ENCODE data around the gene NPAS2. TPM values are rescaled to one million over a fixed set of nuclear protein-coding genes. Genes with fewer than 3 reads are reported as not detected.

The NPAS2 gene
- total RNA-seq, 4 donors from 2014 or later: 11.8 to 46.5 (median 21.7) TPM

DNA sequence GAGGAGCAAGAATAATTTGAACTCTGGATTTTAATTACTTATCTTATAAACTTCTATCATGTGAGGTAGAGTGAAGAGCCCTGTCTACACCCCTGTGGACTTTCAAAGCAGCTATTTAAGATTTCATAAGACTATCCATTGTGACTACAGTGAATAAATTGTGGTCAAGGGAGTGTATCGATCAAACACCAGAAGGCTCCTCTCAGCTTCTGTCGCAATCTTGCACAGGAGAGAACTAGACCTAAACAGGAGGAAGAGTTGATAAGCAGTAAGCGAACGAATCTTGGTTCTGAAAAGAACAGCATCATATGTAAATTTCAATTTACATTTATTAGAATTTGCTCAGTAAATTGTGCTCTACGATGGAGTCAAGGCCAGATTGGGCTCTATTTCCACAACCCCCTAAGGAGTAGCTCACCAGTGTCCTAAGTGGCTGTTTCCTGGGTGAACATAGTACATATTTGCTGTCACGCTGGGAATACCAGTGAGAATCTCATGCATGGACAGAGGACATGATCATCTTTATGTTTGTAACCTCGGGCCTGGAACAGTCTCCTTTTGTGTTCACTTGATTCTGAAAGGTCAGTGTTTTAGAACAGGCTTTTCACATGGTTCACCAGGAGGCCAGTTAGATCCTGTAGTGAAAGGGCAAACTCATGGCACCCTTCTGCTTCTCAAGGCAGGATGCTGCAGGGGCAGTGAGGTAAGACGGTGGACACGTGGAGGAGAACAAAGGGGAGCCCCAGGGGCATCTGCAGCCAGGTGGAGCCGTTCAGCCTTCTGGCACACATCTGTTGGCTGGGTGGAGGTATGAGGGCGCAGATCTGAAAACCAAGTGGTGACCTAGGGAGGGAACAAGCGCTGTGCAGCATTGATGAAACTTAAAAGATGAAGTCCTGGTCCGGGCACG is 33.3 kb downstream of the NPAS2 start:
- no peak for ATAC-seq
- Histone ChIP-seq H3K27me3 (no peaks in the 10 kb centered on the region), H3K4me3 (no peak overlapping the region), H3K36me3 (no peaks in the 10 kb centered on the region), H3K4me1 (no peaks in the 10 kb centered on the region), H3K27ac (no peak overlapping the region), H3K9me3 (no peaks in the 10 kb centered on the region)
- TF ChIP-seq POLR2A (IDR thresholded peaks at IDR 0.05) (no peak), EP300 (IDR thresholded peaks at IDR 0.05) (no peak), POLR2AphosphoS5 (IDR thresholded peaks at IDR 0.05) (no peak)
- TF ChIP-seq, protein P1, sequence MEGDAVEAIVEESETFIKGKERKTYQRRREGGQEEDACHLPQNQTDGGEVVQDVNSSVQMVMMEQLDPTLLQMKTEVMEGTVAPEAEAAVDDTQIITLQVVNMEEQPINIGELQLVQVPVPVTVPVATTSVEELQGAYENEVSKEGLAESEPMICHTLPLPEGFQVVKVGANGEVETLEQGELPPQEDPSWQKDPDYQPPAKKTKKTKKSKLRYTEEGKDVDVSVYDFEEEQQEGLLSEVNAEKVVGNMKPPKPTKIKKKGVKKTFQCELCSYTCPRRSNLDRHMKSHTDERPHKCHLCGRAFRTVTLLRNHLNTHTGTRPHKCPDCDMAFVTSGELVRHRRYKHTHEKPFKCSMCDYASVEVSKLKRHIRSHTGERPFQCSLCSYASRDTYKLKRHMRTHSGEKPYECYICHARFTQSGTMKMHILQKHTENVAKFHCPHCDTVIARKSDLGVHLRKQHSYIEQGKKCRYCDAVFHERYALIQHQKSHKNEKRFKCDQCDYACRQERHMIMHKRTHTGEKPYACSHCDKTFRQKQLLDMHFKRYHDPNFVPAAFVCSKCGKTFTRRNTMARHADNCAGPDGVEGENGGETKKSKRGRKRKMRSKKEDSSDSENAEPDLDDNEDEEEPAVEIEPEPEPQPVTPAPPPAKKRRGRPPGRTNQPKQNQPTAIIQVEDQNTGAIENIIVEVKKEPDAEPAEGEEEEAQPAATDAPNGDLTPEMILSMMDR (IDR thresholded peaks at IDR 0.05): no peak
- 87 to 90% methylated on average over 6 to 10 of the region's 14 CpGs for WGBS, 2 donors (ENCODE audit: low coverage in 1 of 2)

DNA sequence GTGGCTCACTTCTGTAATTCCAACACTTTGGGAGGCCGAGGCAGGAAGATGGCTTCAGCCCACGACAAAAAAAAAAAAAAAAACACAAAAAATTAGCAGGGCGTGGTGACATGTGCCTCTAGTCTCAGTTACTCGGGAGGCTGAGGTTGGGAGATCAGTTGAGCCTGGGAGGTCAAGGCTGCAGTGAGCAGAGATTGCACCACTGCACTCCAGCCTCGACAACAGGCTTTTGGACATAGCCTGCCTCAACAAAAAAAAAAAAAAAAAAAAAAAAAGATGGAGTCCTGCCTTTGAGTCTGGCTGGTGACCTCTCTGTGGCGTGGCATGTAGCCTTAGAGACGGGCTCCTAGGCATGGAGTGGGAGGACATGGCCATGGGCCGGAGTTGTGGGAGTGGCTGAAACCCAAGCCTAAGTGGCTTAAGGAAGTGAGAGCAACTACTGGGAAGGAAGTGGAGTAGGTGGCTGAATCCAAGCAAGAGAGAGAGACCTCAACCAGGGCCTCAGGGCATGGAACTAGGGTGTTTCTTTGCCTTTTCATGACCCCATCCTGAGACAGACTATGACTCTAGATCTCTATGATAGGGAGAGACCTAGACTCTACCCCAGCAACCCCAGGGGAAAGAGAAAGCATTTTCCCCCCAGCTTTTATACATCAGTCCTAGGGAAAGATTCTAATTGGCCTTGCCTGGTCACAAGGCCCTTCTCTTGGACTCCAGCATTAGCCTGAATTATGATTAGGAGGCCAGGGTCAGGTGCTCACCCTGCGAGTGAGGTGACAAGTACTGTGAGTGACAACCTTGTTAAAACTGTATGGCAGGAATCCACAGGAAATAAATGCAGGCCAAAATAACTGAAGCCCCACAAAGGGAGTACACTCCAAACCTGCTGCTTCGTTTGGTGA is 34.2 kb downstream of the NPAS2 start:
- Histone ChIP-seq H3K4me1 (no peaks in the 10 kb centered on the region), H3K9me3 (no peaks in the 10 kb centered on the region), H3K4me3 (no peak overlapping the region), H3K36me3 (no peaks in the 10 kb centered on the region), H3K27me3 (no peaks in the 10 kb centered on the region), H3K27ac (no peak overlapping the region)
- WGBS, 2 donors (ENCODE audit: low coverage in 1 of 2): 79 to 94% methylated on average over 2 to 8 of the region's 10 CpGs
- ATAC-seq: no peak
- TF ChIP-seq, protein P1 (IDR thresholded peaks at IDR 0.05): no peak
- TF ChIP-seq POLR2AphosphoS5 (IDR thresholded peaks at IDR 0.05): no peak
- TF ChIP-seq EP300 (IDR thresholded peaks at IDR 0.05): no peak
- TF ChIP-seq POLR2A (IDR thresholded peaks at IDR 0.05): no peak

DNA sequence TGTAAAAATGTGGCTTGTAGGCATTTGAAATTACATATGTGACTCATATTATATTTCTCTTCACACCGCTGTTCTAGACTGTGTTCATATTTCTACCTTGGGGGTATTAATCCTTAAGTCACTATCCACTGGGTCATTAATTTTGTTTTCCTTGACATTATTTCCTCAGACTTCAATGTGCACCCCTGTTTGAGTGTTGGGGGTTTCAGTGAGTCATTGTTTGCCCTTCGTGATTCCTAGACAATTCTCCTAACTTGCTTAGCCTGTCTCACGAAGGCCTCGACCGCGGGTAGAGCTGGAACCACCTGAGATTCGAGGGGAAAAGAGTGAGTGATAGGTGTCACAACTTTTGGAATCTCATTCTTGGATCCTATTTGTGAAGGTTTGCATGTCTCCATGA is 35.1 kb downstream of the NPAS2 start:
- WGBS, 2 donors (ENCODE audit: low coverage in 1 of 2): 89 to 96% methylated on average over 6 to 7 of the region's 7 CpGs

DNA sequence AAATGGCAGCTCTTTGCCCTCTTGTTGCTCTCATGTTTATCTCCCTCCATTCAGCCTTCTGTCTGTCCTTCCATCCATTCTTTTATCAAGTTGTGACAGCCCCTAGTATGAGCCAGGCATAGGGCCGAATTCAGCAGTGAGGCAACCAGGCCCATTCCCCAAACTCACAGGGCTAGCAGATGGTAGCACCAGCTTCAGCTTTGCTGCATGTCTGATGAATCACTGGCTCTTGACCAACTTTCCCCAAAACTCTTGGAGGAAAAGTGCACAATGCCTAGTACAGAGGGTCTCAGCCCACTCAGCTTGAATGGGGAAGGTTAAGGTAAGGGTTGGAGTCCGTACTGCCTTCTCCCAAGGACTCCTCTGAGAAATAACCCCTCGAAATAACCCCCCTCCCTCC is 35.7 kb downstream of the NPAS2 start:
- no peak for TF ChIP-seq POLR2AphosphoS5 (IDR thresholded peaks at IDR 0.05)
- TF ChIP-seq POLR2A (IDR thresholded peaks at IDR 0.05): no peak
- no peak for TF ChIP-seq EP300 (IDR thresholded peaks at IDR 0.05)
- TF ChIP-seq, protein P1 (IDR thresholded peaks at IDR 0.05): no peak
- Histone ChIP-seq H3K4me1 (no peaks in the 10 kb centered on the region), H3K9me3 (no peaks in the 10 kb centered on the region), H3K27ac (no peak overlapping the region), H3K36me3 (no peaks in the 10 kb centered on the region), H3K4me3 (no peak overlapping the region), H3K27me3 (no peaks in the 10 kb centered on the region)
- no peak for ATAC-seq
- 94 to 100% methylated on average over 1 to 2 of the region's 3 CpGs for WGBS, 2 donors (ENCODE audit: low coverage in 1 of 2)

More for the DNA sequence above, 35.1 kb downstream of the NPAS2 start:
- H3K27me3 ChIP-seq: no peaks in the 10 kb centered on the region
- H3K4me1 ChIP-seq: no peaks in the 10 kb centered on the region
- no peak overlapping the region for H3K27ac ChIP-seq
- no peak overlapping the region for H3K4me3 ChIP-seq
- no peaks in the 10 kb centered on the region for H3K9me3 ChIP-seq
- TF ChIP-seq POLR2AphosphoS5 (IDR thresholded peaks at IDR 0.05) (no peak), POLR2A (IDR thresholded peaks at IDR 0.05) (no peak), EP300 (IDR thresholded peaks at IDR 0.05) (no peak)
- TF ChIP-seq, protein P1 (IDR thresholded peaks at IDR 0.05): no peak
- no peaks in the 10 kb centered on the region for H3K36me3 ChIP-seq
- no peak for ATAC-seq

All from gastroesophageal sphincter (tissue), 4 donors.